KG1 (cell line): ENCODE measurements around the gene KCNJ15.

ENCODE experiments used
- DNase-seq: peaks from one replicate; lab custom pipeline; 2025; lab: John Stamatoyannopoulos, UW

Gene KCNJ15

GRCh38 chr21:38326899-38327298, 70.1 kb downstream of the KCNJ15 start:
- no peak for DNase-seq

DNA sequence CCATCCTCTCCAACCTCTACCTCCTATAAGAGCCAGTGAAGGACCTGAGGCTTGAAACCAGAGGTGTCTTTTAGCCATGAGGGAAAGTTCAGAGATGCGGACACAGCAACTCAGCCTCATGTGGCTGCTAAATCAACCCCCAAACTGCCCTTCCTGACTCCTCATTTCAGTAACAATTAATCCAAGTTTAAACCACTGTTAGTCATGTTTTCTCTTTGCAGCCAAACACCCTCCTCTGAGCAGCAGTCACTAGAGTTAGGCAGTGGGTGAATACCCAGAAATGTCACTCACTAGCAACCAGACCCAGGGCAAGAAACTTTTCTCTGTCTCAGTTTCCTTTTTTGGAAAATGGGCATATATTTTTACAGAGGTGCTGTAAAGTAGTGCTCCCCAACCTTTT, 71.2 kb downstream of the KCNJ15 start:
- no peak for DNase-seq

GRCh38 chr21:38329162-38329561, 72.4 kb downstream of the KCNJ15 start:
- no peak for DNase-seq

- no peak for DNase-seq
Observed at GRCh38 chr21:38330666-38331065, 73.9 kb downstream of the KCNJ15 start.

GRCh38 chr21:38333301-38334272, 76.8 kb downstream of the KCNJ15 start:
- no peak for DNase-seq

- DNase-seq = no peak
Observed at GRCh38 chr21:38334866-38335265, 78.1 kb downstream of the KCNJ15 start.

DNA sequence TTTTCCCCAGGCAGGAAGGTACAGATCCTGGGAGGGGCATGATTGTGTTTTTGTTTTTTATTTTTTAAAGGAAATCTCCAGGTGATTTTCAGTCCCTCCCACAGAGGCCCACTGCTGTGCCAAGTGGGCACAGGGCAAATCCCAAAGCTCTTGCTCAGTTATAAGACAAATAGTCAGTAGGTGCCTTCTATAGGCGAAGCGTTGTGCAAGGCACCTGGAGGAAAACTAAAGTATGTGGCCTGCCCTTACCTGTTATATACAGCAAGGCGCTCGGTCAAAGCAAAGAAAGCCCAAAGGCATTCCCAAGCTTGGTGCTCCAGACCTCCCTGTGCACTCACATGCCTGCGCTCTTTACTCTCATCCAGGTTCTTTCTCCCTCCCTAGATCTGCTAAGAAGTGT, 81.0 kb downstream of the KCNJ15 start:
- DNase-seq = no peak

GRCh38 chr21:38340131-38340530, 83.3 kb downstream of the KCNJ15 start:
- no peak for DNase-seq

- DNase-seq = no peak
Observed at GRCh38 chr21:38341546-38342012, 84.8 kb downstream of the KCNJ15 start.

- no peak for DNase-seq
Observed at GRCh38 chr21:38342739-38343138, 85.9 kb downstream of the KCNJ15 start.

DNA sequence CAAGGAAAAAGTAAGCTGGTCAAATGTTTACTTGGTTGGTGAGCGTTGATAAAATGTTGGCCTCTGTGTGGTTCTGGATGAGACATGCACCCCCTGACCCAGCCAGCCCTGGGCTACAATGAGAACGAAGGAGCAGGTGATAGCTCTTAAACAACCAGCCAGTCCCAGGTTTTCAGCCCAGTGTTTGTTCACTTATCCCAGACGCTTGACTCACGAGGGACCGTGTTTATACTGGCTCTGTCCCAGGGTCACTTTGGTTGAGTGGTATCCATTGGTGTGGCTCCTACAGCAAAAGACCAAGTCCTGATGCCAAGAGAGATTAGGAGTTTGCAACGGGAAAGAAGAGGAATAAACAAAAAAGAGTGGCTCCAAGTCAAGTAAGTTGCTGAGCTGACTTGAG, 86.9 kb downstream of the KCNJ15 start:
- no peak for DNase-seq

GRCh38 chr21:38346286-38346685, 89.5 kb downstream of the KCNJ15 start:
- no peak for DNase-seq

DNA sequence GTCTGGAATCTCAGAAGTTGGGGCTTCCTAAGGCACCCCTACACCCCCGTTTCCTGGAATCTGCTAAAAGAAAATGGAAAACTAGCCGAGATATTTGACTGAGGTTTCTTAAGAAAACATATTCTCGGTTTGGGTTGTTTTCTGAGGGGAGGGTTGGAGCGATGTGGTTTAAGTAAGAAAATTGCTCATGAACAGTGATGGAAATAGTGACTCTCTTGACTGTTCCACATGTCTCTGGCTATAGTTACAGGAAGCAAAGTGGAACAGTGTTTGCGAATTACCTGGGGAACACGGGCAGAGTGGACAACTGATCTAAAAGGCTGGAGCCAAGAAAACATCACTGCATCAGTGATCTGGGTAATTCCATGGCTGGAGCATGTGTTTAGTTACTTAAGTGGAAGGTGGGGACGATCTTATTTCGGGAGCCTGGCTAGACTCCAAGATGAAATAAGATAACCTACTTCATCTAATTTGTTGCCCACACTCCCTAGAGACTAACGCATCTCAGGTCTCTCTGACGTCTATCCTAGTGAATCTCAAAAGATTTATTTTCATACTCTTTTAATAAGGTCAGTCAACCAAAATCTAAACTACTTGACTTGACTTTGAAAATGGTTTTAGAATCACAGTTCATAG, 92.4 kb downstream of the KCNJ15 start:
- DNase-seq = no peak

DNA sequence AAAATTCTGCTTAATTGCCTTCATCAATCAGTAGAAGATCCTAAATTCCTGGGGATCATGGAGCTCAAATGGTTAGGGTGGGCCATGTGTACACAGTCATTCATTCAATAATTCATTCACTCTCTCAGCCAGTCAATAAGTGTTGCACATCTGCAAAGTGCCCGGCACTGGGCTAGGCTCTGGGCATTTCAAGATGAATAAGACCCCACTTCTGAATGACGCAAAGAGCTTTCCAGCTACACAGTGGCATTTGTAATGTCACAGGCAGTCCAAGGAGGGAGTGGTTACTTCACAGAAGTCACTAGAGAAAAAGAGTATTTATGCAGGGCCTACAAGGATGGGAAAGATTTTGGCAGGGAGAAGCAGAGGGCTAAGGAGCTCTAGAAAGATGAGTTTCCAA, 93.2 kb downstream of the KCNJ15 start:
- DNase-seq = no peak

GRCh38 chr21:38350684-38351083, 93.9 kb downstream of the KCNJ15 start:
- DNase-seq = no peak

DNA sequence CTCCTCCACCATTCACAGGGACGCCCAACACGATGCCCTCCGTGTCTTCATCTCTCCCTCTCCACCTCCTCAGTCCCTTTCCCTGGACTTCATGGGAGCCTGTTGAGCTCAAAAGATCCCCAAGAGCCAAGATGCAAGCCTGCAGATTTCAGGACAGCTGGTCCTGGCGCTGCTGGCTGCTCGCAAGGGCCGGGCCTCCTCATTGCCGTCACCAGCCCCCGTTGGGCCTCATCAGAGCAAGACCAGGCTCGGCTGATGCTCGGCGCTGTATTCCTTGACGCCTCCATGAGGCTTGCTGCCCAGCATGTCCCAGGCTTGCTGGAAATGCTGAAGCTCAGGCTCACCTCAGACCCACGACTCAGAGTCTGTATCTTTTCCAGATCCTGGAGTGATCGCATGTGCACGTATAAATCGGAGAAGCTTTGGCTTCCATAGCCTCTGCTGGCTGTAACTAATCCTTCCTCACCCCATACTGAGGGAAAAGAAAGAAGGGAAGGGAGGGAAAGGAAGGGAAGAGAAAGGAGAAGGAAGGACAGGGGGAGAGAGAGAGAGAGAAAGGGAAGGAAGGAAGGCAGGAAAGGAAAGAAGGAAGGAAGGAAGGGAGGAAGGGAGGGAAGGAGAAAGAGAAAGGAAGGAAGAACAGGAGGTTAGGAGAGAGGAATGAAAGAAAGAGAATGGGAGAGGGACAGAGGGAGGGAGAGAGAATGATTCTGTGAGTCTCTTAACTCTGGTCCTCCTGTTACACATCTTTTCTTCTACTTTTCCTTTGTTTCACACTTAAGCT, 94.6 kb downstream of the KCNJ15 start:
- no peak for DNase-seq

DNA sequence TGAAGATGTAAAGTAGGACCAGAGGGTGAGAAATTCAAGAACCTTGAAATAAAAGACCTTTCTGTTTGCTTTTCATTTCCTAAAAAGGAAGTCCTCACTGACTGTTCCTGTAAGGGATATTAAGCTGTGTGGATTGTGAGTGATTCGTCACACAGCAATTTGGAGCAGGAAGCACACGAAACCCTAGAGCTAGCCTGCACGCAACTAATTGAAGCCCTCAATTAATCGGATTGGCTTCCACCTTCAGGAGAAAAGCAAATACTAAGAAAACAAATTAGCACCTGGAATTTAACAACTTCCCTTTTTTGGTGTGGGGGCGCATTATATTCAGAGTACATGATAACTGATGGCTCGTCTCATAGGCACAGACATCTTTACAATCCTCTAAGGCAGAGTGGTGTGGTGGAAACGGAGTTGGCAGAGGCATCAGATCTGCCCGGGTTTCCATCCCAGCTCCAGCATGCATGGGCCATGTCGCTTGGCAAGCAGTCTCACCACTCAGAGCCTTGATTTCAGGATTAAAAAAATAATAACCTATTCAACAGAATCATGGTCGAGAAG, 95.2 kb downstream of the KCNJ15 start:
- DNase-seq = no peak

- DNase-seq = peak; percentile 8
Observed at GRCh38 chr21:38352536-38353219, 95.9 kb downstream of the KCNJ15 start.

DNA sequence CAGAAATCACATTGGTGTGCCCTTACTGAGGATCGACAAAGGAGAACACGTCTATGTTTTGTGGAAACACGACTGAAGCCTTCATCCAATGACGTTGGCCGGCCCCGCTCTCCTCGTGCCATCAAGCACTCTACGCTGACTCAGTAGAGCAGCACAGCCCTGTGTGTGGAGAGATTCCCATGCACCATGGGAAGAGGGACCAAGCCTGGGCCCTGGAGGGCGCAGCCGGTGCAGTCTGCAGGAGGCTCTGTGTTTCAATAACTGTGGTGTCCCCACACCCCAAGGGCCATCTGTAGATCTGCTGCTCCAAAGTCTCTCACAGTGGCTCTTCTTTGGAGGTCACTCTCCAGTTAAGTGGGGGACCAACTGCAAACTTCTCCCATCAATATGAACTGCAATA, 97.4 kb downstream of the KCNJ15 start:
- DNase-seq = no peak

- DNase-seq = no peak
Observed at GRCh38 chr21:38354746-38355145, 98.0 kb downstream of the KCNJ15 start.

GRCh38 chr21:38355353-38355752, 98.6 kb downstream of the KCNJ15 start:
- no peak for DNase-seq
